Activated CD4-positive, alpha-beta T cell treated with anti-CD3 and anti-CD28 coated beads for 1 hour (primary cell): ENCODE data around the gene CEP63.

Experiments used
- DNase-seq: peaks from one replicate; pipeline ENCODE4 v3.0.0-alpha.2; 2020

Gene CEP63

DNA sequence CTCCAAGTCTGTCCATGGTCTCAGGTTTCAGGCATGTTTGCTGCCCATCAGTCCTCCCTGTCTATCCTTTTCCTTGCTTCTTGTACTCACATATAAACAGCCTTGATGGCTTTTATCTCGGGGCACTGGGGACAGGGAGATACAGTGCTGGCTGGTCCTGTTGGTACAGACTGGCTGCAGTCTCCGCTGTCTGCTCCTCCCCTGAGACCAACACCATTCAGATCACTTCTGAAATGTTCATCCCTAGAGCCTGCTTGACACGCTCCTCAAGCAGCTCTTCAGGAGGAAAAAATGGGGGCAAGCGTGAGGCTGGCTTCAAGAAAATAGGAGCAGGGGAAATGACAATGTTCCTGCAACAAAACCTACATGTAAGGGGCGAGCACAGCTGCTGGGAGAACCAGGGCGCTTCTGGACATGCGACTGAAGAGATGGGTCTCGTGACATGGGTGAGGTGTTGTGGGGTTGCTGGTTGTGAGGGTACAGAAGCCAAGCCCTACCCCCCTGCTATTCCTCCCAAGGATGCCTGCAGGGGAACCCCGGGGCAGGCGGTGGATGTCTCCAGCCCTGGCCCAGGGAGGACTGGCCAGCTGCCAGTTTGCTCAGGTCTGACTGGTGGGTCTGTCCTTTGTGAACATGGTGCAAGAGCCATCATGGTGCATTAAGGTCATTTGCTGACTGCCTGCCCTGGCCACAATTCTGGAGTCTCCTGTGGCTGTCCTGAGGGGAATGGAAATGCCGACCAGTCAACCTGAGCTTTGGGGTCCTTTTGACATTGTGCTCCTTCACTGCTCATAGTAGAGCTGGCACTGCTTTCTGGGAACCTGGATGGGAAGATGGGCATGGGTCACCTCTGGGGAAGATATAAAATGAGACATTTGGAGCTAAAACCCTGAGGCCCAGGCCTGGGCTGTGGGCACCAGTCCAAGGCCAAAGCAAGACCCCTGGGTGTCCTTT, 124.9 kb downstream of the CEP63 start:
- DNase-seq: no peak

DNA sequence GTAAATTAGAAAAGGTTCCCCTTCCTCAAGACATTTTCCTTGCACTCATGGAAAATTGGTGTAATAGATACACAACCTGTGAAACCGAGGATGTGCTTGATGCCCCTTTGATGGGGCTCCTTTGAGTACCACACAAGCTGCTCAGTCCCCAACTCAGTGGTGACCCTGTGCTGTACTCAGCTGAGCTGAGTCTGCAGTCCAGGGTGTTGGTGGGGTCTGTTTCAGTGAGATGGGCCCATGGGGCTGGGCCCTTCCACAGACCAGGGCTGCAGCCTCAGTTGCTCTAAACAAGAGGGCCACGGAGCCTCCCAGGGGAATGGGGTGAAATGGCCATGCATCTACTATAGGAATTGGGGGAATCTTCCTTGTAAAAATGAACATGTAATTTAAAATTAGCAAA, 125.7 kb downstream of the CEP63 start:
- DNase-seq: no peak

DNA sequence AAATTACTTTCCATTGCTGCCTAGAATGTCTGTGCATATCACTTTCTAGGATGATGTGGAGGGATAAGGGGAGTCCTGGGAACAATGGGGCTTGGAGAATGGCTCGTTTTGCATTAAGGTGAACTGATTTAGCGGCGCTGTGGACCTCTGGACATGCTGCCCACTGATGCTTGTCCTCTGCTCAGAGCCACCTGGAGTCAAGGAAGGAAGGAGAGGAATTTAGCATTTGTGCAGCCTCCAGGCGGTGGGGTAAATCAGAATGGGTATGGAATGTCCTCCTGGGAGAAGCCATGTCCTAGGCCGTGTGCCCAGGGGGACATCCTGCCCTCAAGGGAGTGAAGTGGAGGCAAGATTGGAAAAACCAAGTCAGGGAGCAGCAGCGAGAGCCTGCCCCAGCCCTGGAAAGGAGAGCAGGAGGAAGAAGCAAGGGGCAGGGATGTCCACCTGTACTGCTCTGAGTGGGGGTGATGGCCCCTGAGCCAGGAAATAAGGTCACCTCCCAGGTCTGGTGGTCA, 127.2 kb downstream of the CEP63 start:
- DNase-seq: no peak

DNA sequence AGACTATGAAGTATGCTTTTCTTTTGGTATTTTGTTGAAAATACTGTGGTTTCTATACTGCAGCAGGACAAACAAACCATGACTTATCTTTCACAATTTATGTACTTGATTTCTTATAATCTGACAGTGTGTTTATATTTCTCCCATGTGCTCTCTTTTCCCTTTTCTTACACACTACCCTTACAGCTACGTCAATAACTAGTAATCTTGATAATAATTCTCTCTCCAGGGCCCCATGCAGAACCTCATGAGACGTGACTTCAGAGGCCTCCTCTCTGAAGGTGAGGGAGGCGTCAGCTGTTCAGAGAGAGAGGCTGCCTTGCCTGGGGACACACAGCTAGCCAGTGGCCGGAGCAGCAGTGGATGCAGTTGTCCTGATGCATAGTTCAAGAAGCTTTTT, 129.1 kb downstream of the CEP63 start:
- no peak for DNase-seq

DNA sequence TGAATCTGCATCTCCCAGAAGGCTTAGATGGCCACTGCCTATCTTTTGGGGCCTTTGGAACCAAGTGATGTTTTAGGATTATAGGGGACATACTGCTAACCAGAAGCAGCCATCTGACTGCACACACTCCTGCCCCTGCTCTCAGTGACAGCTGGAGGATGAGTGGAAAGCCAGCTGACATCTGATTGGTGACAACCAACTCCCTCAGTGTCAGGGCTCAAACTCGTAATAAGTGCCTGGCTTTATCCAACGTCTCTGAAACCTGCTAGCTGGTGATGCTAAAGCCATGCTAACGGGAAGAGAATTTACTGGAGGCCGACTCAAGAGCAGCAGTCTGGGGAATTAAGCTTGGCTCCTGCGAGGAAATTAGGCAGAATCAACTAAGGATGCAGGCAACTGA, 129.9 kb downstream of the CEP63 start:
- DNase-seq: no peak

DNA sequence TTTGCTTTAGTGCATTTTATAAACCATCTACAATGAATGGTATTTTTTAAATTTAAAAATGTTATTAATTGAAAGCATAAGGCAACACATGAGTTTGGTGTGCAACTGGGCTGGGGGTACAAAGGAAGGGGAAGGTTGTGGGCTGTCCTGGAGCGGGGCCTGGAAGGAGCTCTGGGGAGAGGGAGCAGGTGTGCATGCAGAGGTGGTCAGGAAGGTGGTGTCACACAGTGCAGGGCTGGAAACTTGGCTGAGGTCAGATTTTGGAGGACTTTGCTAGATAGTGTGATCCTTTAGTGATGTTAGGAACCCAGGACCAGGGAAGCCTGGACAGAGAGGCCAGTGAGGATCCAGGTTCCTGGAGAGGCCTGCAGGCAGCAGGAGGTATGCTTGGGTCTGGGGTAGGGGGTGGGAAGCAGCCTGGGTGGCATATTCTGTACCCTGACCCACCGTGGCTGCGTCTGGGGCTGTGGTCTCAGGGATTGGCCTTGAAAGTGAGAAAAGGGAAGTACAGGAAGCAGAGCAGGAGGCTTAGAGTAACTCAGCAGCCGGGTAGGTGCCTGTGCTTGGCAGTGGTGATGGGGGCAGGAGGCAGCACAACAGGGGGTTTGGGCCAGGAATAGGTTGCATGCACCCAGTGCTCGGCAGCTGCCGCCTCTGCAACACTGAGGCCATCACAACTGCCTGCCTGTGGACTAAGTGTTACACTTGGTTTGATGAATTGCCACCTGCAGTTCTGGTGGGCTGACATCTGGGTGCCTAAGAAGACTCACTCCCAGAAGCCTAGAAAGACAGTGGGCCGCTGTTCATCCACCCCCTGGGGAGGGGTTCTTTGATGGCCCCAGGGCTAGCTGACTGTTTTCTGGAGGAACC, 132.0 kb downstream of the CEP63 start:
- DNase-seq: no peak

DNA sequence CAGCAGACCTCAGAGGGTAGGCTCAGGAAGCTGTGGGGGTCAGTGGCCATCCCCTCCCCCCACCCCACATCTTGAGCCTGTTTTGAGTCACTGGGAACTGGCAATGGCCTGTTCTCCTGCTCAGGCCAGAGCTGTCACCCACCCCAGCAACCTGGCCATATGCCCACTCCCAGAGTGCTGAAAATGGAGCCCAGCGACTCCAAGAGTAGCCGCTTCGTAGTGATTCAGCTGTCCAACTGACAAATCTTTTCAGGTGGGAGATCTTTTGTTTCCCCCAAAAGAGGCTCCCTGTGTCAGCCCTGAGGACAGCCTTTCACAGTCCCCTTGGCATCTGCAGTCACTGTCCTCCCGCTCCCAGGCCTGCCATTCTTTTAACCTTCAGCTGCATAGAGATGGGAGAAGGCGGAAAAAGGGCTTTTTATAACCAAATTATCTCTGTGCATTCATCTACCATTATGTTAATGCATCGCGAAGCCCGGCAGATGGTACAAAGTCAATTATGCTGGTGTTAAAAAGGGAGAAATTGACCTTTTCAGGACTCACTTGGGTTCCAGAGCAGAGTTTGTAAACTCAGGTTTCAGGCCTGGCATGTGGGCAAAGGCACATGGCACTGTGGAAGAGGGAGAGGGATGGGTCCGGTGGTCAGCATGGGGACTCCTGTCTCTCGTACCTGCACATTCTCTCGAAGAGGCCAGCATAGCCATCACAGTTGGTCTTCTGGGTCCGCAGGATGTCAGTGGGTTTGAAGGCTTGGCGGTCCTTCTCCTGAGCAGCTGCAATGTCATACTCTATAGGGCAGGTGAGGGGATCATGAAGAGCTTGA, 132.8 kb downstream of the CEP63 start:
- no peak for DNase-seq

DNA sequence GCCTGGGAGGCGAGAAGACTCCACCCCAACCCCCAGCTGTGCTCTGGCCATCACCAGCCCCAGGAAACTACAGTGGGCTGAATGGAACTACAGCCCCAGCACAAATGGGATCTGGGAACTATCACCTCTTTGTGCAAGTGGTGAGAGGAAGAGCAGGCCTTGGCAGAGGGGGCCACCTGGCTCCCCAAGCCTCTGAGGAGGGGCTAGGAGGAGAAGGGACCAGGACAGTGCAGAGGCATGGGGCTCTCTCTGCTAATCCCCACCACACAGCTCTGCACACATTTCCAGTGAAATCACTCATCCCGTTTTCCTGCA, 133.4 kb downstream of the CEP63 start:
- DNase-seq: no peak

DNA sequence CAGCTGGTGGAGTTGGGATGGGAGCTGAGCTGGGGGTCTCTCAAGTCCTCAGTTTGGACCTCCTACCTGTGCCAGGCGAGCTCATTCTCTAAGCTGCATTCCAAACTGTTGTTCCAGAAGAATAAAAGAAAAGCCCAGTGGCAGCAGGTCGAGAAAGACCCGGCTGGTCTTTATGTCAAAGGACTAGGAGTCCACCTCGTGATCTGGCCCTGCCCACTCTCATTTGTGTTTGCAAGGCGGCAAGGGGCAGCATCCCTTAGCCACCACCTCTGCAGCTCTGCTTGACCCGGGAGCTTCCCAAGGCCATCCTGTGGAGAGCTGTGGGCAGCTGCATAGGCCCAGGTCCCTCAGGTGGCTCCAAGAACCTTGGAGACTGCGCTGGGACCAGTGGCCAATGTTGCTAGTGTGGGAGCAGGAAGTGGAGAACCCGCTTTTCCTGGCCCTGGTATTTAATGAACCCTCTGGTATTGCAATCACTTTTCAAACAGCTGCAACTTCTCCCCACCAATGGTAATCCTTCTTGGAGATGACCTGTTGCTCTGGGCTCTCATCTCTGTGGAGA, 134.1 kb downstream of the CEP63 start:
- DNase-seq: no peak

DNA sequence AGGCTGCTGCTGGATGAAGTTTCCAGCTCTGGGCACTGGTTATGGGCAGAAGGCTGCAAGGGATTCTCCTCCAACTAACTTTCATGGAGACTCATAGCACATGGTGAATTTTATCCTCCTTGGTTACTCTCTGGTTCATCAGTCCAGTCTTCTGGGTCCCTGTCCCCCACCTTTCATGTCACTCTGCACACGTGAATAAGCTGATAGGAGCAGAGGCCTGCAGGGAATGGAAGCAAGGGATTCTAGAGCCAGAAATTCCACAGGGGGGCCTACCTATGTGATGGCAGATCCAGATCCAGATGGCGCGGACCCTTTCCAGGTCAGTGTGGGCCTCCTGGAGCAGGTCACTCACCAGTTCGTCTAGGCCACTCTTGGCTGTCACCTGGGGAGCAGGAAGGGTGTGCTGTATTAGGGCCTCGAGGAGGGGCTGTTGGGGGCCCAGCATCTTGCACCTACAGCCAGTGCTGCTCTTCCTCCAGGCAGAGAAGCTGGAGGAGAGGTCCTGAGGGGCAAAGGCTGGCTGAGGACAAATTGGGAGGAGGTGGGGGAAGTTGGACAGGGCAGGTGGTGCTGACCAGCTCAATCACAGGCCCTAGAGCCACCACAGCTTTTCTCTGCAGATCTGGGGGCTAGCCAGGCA, 134.7 kb downstream of the CEP63 start:
- no peak for DNase-seq

DNA sequence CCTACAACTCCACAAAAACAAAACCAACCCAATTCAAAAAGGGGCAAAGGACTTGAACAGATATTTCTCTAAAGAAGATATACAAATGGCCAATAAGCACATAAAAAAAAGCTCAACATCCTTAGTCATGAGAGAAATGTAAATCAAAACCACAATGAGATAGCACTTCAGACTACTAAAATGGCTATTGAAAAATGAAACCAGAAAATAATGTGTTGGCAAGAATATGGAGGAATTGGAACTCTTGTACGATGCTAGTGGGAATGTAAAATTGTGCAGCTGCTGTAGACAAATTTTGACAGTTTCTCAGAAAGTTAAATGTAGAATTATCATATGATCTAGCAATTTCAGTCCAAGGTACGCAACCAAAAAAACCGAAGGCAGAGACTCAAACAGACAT, 136.0 kb downstream of the CEP63 start:
- no peak for DNase-seq

DNA sequence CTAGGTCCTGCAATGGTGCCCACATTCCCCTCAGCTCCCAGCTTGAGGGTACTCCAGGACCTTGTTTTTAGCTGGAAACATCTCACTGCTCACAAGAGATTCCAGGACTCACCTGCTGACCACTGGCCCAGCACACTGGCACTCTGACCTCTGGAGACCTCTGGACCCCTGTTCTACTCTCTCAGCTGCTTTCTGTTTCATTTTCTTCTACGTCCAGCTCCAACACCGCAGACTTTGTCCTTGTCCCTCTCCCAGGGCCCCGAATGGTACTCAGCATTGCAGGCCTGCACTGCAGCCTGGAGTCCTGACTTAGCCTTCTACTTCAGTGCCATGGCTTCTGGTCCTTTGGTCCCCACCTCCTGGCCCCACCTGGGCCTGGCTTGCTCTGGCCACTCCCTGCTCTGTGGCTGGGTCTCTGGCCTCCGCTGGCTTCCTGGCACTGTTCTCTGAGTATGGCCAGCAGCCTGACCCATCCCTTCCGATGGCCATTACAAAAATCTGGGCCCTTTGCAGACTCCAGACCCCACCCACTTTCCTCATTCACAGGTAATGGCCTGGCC, 137.0 kb downstream of the CEP63 start:
- DNase-seq: no peak

DNA sequence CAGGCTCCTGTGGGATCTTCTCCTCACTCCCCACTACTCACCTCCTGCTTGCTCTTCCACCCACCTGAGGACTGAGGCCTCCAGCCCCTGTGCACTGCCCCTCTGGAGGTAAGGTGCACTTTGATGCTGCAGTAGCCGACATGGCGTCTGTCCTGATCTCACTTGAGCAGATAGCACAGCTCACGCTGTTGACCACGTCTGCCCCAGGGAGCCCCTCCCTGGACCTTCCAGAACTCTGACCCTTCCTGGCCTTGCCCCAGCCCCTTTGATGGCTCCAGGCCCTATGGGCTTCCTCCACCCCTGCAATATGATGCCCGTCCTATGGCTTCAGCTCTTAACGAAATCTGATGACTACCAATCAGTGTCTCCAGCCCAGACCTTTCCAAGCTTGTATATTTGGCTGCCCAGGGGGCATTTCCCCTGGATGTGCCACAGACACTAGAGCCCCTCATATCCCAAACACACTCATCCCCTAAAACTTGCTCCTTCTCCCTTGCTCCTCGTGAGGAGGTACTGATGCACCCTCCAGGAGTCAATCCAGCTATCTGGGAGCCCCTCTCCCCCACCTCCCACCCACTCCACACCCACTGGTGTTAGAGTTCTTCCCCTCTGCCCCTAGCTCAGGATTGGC, 137.9 kb downstream of the CEP63 start:
- DNase-seq: no peak
